SK-N-SH (cell line): ENCODE data around the gene DDX4. TPM values are rescaled to one million over a fixed set of nuclear protein-coding genes. Genes with fewer than 3 reads are reported as not detected.
"Not testable (repeated sequence)": the region's sequence is repeated elsewhere in the genome, so short reads cannot be mapped to it uniquely, and the experiment has no call there.

Experiments used
- CTCF ChIA-PET: fragments of 300-600, 350-600 bp; formaldehyde crosslinking; extraction: SDS; loops from one replicate; lab custom pipeline; 2021; lab: Yijun Ruan, JAX
- POLR2A ChIA-PET: fragments of 350-600 bp; sonication (Branson Sonifier 250); formaldehyde crosslinking; extraction: SDS; loops from one replicate; lab custom pipeline; 2020; ENCODE audit warnings: antibody characterized with exemption, inconsistent platforms; lab: Yijun Ruan, JAX
- DNase-seq: peaks from one replicate; pipeline ENCODE4 v3.0.0; 2012
- H2AFZ ChIP-seq: fragments of 200-600 bp; sonication (generic); 2 replicates; pipeline ENCODE4 v1.8.1; 2016; ENCODE audit warnings: antibody characterized with exemption, mild to moderate bottlenecking, low read depth
- H3F3A ChIP-seq: fragments of 200-600 bp; sonication (generic); replicated peaks from 2 replicates; pipeline ENCODE3; 2016; ENCODE audit warnings: antibody characterized with exemption, mild to moderate bottlenecking; ENCODE audit not compliant: insufficient read depth
- H3K27ac ChIP-seq, 2 experiments: fragments of 200-500 bp in 1 of 2; fragments of 200-600 bp in 1 of 2; sonication (Bioruptor generic) in 1 of 2; sonication (generic), shearing (Covaris generic) in 1 of 2; 2 replicates each; pipeline versions ENCODE4 v1.5.1 to v1.6.1; 2014 to 2016; ENCODE audit warnings: low read depth in 2 of 2, inconsistent platforms in 1 of 2, low read length in 1 of 2, mild to moderate bottlenecking in 1 of 2, mixed read lengths in 1 of 2
- H3K27me3 ChIP-seq: fragments of 200-600 bp; sonication (generic), shearing (Covaris generic); 2 replicates; pipeline ENCODE4 v1.6.1; 2016; ENCODE audit warnings: mixed run types; ENCODE audit not compliant: insufficient read depth
- H3K36me3 ChIP-seq, 2 experiments: fragments of 200-500 bp in 1 of 2; fragments of 200-600 bp in 1 of 2; sonication (Bioruptor generic) in 1 of 2; sonication (generic) in 1 of 2; replicated peaks in 1 of 2; 2 replicates each; pipeline versions ENCODE3 to v1.5.1; 2014 to 2016; ENCODE audit warnings: low read length in 1 of 2, mild to moderate bottlenecking in 1 of 2; ENCODE audit not compliant: insufficient read depth in 2 of 2, control insufficient read depth in 1 of 2
- H3K4me1 ChIP-seq, 2 experiments: fragments of 200-500 bp in 1 of 2; fragments of 200-600 bp in 1 of 2; sonication (Bioruptor generic) in 1 of 2; sonication (generic), shearing (Covaris generic) in 1 of 2; 2 replicates each; pipeline versions ENCODE4 v1.5.1 to v1.6.1; 2014 to 2016; ENCODE audit warnings: low read depth in 1 of 2, low read length in 1 of 2, mixed run types in 1 of 2; ENCODE audit not compliant: insufficient read depth in 2 of 2, control insufficient read depth in 1 of 2
- H3K4me2 ChIP-seq: fragments of 200-600 bp; sonication (generic), shearing (Covaris generic); 2 replicates; pipeline ENCODE4 v1.6.1; 2017; ENCODE audit warnings: mixed run types
- H3K4me3 ChIP-seq, 2 experiments: fragments of 200-500 bp in 1 of 2; fragments of 200-600 bp in 1 of 2; sonication (Bioruptor generic) in 1 of 2; sonication (generic), shearing (Covaris generic) in 1 of 2; 2 replicates each; pipeline versions ENCODE4 v1.5.1 to v1.8.1; 2014 to 2016; ENCODE audit warnings: low read depth in 2 of 2, inconsistent platforms in 1 of 2, low read length in 1 of 2, mild to moderate bottlenecking in 1 of 2, mixed read lengths in 1 of 2, moderate library complexity in 1 of 2
- H3K79me2 ChIP-seq: fragments of 200-600 bp; sonication (generic); 2 replicates; pipeline ENCODE4 v1.8.1; 2017; ENCODE audit warnings: mild to moderate bottlenecking; ENCODE audit not compliant: insufficient read depth
- H3K9ac ChIP-seq: fragments of 200-600 bp; sonication (generic); 2 replicates; pipeline ENCODE4 v1.6.1; 2017; ENCODE audit warnings: mixed run types
- H3K9me2 ChIP-seq: fragments of 200-600 bp; sonication (generic); 2 replicates; pipeline ENCODE4 v1.6.1; 2017; ENCODE audit warnings: mixed run types
- H3K9me3 ChIP-seq: fragments of 200-600 bp; sonication (generic); 2 replicates; pipeline ENCODE4 v1.6.1; 2017; ENCODE audit warnings: mixed run types, mild to moderate bottlenecking, moderate library complexity
- H4K20me1 ChIP-seq: fragments of 200-600 bp; sonication (generic); 2 replicates; pipeline ENCODE4 v1.6.1; 2017; ENCODE audit warnings: mild to moderate bottlenecking, mixed run types; ENCODE audit not compliant: insufficient read depth
- CHD2 ChIP-seq: fragments of 150-350 bp; IDR thresholded peaks from 2 replicates; pipeline ENCODE4 v1.6.1; 2018; ENCODE audit warnings: low read length; ENCODE audit not compliant: partially characterized antibody
- FOXJ3 ChIP-seq: sonication (generic); formaldehyde crosslinking; IDR thresholded peaks from 2 replicates; pipeline ENCODE4 v1.5.1; 2020; ENCODE audit warnings: mild to moderate bottlenecking, missing genetic modification reagents
- FOXM1 ChIP-seq: IDR thresholded peaks from 2 replicates; pipeline ENCODE4 v1.4.0; 2012; ENCODE audit warnings: low read depth, mild to moderate bottlenecking
- GATA2 ChIP-seq: sonication (generic); formaldehyde crosslinking; IDR thresholded peaks from 2 replicates; pipeline ENCODE4 v1.5.0; 2020; ENCODE audit warnings: mild to moderate bottlenecking, missing genetic modification reagents
- JUND ChIP-seq: IDR thresholded peaks from 2 replicates; pipeline ENCODE4 v1.4.0; 2012
- MXI1 ChIP-seq: IDR thresholded peaks from 2 replicates; pipeline ENCODE4 v1.6.1; 2012; ENCODE audit warnings: mild to moderate bottlenecking, low read depth, low read length, improper control_type of control experiment
- NFIC ChIP-seq: IDR thresholded peaks from 2 replicates; pipeline ENCODE4 v1.4.0; 2012; ENCODE audit warnings: borderline replicate concordance
- RAD21 ChIP-seq: IDR thresholded peaks from 2 replicates; pipeline ENCODE4 v1.6.1; 2012; ENCODE audit warnings: mild to moderate bottlenecking, low read length
- WGBS: methylation state at CpG from one replicate; pipeline ENCODE4 v1.1.6; 2017; ENCODE audit warnings: low lambda C conversion rate; 5-methylcytosine and 5-hydroxymethylcytosine counted together
- polyA plus RNA-seq, 3 experiments: library from polyadenylated mRNA; depleted of rRNA; stranded (reverse); fragments of >200 nt; gene quantifications; 2 replicates each; pipeline ENCODE4 v1.2.3, GENCODE V29; 2012
- TF ChIP-seq, protein P1 (sequence below): IDR thresholded peaks from 2 replicates; pipeline ENCODE4 v1.4.0; 2012; ENCODE audit warnings: low read depth, borderline replicate concordance
- TF ChIP-seq, protein P2 (sequence below): IDR thresholded peaks from 2 replicates; pipeline ENCODE4; 2012
- TF ChIP-seq, protein P3 (sequence below): fragments of 200-600 bp; sonication (generic); IDR thresholded peaks from 2 replicates; pipeline ENCODE4 v1.6.1; 2017; ENCODE audit warnings: antibody characterized with exemption, mild to moderate bottlenecking, moderate library complexity
- TF ChIP-seq, protein P4 (sequence below): fragments of 150-350 bp; IDR thresholded peaks from 2 replicates; pipeline ENCODE4 v1.6.1; 2017; ENCODE audit warnings: antibody characterized with exemption, low read length, low read depth, borderline replicate concordance

The DDX4 gene
- polyA plus RNA-seq, 1 of the 3 experiments (the other 2 are of a cell fraction) = not detected

DNA sequence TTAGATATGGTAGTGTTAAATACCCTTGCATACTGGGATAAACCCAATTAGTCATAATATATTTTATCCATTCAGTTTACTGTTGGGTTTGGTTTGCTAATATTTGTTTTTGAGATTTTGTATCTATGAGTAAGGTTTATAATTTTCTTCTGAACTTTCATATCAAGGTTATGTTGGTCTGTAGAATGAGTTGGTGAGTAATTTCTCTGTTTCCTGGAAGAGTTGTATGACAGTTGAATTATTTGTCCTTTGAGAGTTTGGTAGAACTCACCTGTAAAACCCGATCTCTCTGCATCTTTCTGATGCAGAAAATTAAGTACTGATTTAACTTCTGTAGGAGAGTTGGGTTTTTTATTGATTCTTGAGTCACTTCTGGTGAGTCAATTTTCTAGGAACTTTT, 20.4 kb downstream of the DDX4 start:
- Histone ChIP-seq H3K4me2 (no peak overlapping the region), H3K79me2 (no peaks in the 10 kb centered on the region), H4K20me1 (no peaks in the 10 kb centered on the region), H3K9me2 (no peaks in the 10 kb centered on the region), H3K4me3 (no peak overlapping the region), H2AFZ (no peak overlapping the region), H3K9me3 (no peaks in the 10 kb centered on the region), H3K9ac (no peak overlapping the region), H3K27ac (no peak overlapping the region), H3K27me3 (no peaks in the 10 kb centered on the region), H3K36me3 (no peaks in the 10 kb centered on the region), H3F3A (no peaks in the 10 kb centered on the region)
- CTCF ChIA-PET = no interaction called here
- DNase-seq = no peak
- TF ChIP-seq RAD21 (no peak), CHD2 (no peak)
- TF ChIP-seq, all 33 proteins: peak for 0
- POLR2A ChIA-PET = no interaction called here
- 46% methylated on average over 1 of the region's 1 CpG for WGBS
- H3K4me1 ChIP-seq = no peaks in the 10 kb centered on the region

DNA sequence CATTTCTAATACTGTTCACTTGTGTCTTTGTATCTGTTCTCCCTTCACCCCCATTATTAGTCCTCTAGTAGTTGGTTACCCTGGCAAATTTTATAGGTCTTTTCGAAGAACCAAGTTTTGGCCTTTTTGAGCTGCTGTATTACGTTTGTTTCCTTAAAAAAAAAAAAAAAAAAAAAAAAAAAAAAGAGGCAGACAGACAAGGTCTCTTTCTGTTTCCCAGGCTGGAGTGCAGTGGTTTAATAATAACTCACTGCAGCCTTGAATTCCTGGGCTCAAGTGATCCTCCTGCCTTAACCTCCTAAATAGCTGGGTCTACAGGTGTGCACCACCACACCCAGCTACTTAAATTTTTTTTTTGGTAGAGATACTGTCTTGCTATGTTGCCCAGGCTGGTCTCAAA, 20.9 kb downstream of the DDX4 start:
- Histone ChIP-seq H3K4me2 (no peak overlapping the region), H3K4me1 (no peaks in the 10 kb centered on the region), H4K20me1 (no peaks in the 10 kb centered on the region), H3K36me3 (no peaks in the 10 kb centered on the region), H3K27ac (no peak overlapping the region), H3K9ac (no peak overlapping the region), H3K9me3 (no peaks in the 10 kb centered on the region), H3K9me2 (no peaks in the 10 kb centered on the region), H3K27me3 (no peaks in the 10 kb centered on the region), H3F3A (no peaks in the 10 kb centered on the region), H3K4me3 (no peak overlapping the region), H3K79me2 (no peaks in the 10 kb centered on the region), H2AFZ (no peak overlapping the region)
- no peak for DNase-seq
- ChIA-PET POLR2A (interaction anchor here (0.6 kb wide), 1 partner anchor 54 kb away, joined by 3 read pairs; no protein-coding TSS in a partner anchor), CTCF (interaction anchor here (1.1 kb wide), 1 partner anchor 533 kb away, joined by 4 read pairs; no protein-coding TSS in a partner anchor)
- no peak for TF ChIP-seq RAD21
- TF ChIP-seq NFIC = no peak
- TF ChIP-seq FOXJ3 (CRISPR knock-in tag) = no peak
- no peak for TF ChIP-seq MXI1
- TF ChIP-seq, protein P1, sequence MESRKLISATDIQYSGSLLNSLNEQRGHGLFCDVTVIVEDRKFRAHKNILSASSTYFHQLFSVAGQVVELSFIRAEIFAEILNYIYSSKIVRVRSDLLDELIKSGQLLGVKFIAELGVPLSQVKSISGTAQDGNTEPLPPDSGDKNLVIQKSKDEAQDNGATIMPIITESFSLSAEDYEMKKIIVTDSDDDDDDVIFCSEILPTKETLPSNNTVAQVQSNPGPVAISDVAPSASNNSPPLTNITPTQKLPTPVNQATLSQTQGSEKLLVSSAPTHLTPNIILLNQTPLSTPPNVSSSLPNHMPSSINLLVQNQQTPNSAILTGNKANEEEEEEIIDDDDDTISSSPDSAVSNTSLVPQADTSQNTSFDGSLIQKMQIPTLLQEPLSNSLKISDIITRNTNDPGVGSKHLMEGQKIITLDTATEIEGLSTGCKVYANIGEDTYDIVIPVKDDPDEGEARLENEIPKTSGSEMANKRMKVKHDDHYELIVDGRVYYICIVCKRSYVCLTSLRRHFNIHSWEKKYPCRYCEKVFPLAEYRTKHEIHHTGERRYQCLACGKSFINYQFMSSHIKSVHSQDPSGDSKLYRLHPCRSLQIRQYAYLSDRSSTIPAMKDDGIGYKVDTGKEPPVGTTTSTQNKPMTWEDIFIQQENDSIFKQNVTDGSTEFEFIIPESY = no peak
- no peak for TF ChIP-seq GATA2 (CRISPR knock-in tag)
- TF ChIP-seq, protein P2, sequence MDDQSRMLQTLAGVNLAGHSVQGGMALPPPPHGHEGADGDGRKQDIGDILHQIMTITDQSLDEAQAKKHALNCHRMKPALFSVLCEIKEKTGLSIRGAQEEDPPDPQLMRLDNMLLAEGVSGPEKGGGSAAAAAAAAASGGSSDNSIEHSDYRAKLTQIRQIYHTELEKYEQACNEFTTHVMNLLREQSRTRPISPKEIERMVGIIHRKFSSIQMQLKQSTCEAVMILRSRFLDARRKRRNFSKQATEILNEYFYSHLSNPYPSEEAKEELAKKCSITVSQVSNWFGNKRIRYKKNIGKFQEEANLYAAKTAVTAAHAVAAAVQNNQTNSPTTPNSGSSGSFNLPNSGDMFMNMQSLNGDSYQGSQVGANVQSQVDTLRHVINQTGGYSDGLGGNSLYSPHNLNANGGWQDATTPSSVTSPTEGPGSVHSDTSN = no peak
- TF ChIP-seq, protein P3, sequence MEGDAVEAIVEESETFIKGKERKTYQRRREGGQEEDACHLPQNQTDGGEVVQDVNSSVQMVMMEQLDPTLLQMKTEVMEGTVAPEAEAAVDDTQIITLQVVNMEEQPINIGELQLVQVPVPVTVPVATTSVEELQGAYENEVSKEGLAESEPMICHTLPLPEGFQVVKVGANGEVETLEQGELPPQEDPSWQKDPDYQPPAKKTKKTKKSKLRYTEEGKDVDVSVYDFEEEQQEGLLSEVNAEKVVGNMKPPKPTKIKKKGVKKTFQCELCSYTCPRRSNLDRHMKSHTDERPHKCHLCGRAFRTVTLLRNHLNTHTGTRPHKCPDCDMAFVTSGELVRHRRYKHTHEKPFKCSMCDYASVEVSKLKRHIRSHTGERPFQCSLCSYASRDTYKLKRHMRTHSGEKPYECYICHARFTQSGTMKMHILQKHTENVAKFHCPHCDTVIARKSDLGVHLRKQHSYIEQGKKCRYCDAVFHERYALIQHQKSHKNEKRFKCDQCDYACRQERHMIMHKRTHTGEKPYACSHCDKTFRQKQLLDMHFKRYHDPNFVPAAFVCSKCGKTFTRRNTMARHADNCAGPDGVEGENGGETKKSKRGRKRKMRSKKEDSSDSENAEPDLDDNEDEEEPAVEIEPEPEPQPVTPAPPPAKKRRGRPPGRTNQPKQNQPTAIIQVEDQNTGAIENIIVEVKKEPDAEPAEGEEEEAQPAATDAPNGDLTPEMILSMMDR = no peak
- no peak for TF ChIP-seq FOXM1
- TF ChIP-seq JUND = no peak
- TF ChIP-seq, protein P4, sequence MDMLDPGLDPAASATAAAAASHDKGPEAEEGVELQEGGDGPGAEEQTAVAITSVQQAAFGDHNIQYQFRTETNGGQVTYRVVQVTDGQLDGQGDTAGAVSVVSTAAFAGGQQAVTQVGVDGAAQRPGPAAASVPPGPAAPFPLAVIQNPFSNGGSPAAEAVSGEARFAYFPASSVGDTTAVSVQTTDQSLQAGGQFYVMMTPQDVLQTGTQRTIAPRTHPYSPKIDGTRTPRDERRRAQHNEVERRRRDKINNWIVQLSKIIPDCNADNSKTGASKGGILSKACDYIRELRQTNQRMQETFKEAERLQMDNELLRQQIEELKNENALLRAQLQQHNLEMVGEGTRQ = no peak
- 43% methylated on average over 2 of the region's 2 CpGs for WGBS

DNA sequence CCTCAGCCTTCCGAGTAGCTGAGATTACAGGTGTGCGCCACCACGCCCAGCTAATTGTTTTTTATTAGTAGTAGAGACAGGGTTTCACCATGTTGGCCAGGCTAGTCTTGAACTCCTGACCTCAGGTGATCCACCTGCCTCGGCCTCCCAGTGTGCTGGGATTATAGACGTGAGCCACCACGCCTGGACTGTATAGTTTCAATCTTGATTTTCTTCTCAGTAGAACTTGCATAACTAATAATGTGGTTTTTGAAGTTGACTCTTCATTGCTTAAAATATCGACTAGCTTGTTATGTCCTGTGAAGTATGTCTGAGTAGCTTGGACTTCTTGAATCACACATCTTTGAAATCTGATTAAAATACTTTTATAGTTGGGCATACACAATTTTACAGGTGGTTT, 23.9 kb downstream of the DDX4 start:
- H3K9me2 ChIP-seq, CTCF ChIA-PET, H3K4me2 ChIP-seq, H2AFZ ChIP-seq, H3K9me3 ChIP-seq, H3K27me3 ChIP-seq, POLR2A ChIA-PET, H4K20me1 ChIP-seq, H3K79me2 ChIP-seq, H3K4me3 ChIP-seq, H3K36me3 ChIP-seq, H3K9ac ChIP-seq, H3F3A ChIP-seq, H3K27ac ChIP-seq, H3K4me1 ChIP-seq, DNase-seq: not testable (repeated sequence)
- 86% methylated on average over 7 of the region's 7 CpGs for WGBS
